NCI-H748 (cell line): ENCODE results near the gene THRA.
"Not testable (repeated sequence)": the region's sequence is repeated elsewhere in the genome, so short reads cannot be mapped to it uniquely, and the experiment has no call there.

Experiments
- DNase-seq: peaks from one replicate; lab custom pipeline; 2025; ENCODE audit not compliant: unreplicated experiment; lab: John Stamatoyannopoulos, UW

The THRA gene

GRCh38 chr17:40112191-40112711 is 49.5 kb downstream of the THRA start:
- no peak for DNase-seq

- DNase-seq = no peak
These were observed 49.9 kb downstream of the THRA start for GRCh38 chr17:40112718-40113109.

DNA sequence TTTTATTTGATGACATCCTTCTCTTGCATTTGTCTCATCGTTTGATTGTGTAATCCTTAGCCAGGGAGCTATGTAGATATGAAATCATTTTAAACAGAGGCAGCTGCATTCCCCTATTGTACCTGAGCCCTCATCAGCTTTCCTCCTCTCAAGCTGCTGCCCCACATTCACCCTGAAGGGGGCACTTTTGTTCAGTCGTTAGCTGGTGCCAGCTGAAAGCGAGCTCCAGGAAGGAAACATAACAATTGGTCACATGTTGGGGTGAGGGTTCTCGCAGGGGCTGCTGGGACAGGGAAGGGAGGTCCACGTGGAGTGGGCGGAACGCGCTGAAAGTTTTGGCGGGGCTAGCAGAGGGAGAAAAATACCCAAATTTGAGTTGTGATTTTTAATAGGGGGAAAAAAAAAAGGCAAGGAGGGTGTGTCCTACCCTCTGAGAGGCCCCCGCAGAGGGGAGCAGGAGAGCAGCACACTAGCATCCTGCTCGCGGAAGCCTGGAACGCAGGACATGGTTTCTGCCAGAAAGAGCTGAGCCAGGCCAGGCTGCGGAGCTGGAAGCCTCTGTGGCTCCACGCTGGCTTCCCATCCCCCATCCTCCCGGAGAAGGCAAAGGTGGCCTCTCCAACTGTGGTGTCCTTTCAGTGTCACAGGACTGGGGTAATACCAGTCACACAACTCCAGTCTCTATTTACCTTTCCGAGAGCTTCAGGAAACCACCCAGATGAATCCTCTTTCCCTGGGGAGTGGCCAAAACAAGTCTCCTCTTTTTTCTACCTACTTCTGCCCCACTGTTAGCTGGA is 50.5 kb downstream of the THRA start:
- DNase-seq = peak; percentile 94

DNA sequence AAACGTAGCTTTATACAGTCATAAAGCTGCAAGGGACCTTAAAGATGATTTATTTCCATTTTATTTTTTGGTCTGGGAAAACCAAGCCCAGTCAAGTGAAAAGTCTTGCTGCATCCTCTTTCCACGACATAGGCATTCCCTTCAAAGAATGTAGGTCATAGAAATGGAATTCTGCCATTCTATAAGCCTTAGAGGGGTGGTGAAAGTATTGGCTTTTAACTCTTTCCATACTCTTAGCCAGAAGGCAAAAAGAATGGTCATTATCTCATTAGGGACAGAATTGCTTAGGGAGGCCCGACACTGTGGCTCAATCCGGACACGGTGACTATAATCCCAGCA is 51.1 kb downstream of the THRA start:
- no peak for DNase-seq

DNA sequence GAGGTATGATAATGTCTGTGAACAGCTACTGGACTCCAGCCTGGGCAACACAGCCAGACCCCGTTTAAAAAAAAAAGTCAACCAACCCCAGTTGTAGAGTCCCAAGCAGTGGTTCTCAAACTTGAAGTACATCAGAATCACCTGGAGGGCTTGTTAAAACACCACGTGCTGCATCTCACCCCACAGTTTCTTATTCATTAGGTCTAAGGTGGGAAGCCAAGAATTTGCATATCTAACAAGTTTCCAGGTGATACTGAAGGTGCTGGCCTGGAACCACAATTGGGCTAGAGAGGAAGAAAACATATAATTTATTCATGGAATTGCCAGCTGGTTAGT is 52.3 kb downstream of the THRA start:
- no peak for DNase-seq

DNA sequence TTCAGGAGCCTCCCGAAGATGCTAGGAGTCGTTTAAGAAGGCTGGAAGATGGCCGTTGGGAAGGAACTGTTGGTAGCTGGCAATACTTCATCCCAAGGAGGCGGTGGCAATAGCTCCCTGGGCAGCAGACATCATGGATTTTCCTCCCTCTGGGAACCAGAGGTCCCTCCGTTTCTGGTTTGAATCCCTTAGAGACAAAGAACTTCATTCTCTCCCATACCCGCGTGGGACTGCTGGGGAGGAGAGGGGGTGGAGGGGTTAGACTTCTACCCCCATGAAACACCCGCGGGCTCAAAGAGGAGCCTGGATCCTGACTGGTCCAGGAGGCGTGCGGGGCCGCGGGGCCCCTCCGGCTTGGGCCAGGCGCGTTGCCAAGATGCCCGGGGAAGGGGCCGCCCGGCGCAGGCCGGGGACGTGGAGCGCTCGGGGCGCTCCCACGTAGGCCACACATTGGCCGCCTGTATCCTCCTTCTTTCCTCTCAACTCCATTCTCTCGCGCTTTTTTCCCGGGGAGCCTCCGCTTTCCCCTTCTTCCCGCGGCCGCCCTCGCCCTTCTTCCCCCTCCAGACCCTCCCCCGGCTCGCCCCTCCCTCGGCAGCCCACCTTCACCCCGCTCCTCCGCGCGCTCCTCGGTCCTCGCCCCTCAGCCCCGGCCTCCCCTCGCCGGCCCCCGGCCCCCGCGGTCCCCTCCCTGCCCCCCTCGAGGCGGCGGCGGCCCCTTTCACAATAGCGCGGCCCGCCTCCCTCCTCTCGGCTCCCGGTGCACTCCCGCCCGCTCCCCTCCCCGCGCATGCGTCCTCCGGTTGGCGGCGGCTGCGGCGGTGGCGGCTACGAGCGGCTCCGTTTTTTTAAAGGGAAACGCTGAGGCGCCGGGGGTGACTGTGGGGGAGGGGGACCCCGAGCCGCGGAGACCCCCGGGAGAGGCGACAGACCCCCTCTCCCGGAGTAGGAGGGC is 58.7 kb downstream of the THRA start, which contains the start of gene MSL1:
Gene MSL1 (plus strand): TSS at position 791 of the 955 bp plus-strand sequence. CDS start 642 bp downstream, outside the sequence.
- DNase-seq = peak; percentile 80

DNA sequence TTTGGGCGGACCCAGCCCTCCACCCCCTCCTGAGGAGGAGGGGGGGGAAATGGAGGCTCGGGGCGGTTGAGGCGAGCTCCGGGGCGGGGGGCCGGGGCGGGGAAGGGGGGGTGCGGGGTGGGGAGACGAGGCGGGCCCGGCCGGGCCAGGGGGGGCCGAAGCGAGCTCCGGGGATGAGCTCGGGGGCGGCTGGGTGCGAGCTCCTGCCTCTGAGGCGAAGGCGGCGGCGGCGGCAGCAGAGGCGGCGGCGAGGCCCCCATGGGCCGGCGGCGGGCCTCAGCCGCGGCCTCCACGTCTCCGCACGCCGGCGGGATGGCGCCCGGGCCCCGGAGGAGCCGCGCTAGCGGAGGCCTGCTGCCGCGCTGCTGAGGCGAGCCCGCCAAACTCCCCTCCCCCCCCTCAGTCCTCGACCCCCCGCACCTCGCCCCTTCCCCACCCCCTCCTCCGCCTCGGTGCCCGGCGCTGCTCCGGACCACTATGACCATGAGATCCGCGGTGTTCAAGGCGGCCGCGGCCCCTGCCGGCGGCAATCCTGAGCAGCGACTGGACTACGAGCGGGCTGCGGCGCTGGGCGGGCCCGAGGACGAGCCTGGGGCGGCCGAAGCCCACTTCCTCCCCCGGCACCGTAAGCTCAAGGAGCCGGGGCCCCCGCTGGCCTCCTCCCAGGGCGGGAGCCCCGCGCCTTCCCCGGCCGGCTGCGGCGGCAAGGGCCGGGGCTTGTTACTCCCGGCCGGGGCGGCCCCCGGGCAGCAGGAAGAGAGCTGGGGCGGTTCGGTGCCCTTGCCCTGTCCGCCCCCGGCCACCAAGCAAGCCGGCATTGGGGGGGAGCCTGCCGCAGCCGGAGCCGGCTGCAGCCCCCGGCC is 59.6 kb downstream of the THRA start:
- DNase-seq = peak; percentile 59

DNA sequence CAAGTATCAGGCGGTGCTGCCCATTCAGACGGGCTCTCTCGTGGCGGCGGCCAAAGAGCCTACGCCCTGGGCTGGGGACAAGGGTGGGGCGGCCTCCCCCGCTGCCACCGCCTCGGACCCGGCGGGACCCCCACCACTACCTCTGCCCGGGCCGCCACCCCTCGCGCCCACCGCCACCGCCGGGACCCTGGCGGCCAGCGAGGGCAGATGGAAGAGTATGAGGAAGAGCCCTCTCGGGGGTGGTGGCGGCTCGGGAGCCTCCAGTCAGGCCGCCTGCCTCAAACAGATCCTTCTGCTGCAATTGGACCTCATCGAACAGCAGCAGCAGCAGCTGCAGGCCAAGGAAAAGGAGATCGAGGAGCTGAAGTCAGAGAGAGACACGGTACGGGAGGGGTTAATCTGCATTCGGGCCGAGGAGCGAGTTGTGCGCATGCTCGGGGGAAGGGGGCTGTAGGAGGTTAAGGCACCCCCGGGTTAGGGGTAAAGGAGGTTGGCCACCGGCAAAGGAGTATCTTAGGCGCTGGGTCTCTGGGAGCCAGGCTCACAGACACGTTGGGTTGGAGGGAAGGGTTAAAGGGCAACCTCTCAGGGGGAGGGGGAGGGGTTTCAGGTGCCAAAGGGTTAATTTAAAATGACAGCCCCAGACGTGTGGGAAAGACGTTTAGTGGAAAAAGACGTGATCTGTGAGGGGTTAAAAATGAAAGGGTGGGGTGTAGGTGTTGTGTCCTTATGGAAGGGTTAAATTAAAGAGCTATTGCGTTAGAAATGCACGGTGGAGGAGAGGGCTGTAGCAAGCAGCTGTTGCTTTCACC is 60.4 kb downstream of the THRA start:
- peak; percentile 72 for DNase-seq

GRCh38 chr17:40123811-40124114 is 61.0 kb downstream of the THRA start:
- no peak for DNase-seq

- DNase-seq = peak; percentile 55
These were observed 61.7 kb downstream of the THRA start for GRCh38 chr17:40124279-40125141.

DNA sequence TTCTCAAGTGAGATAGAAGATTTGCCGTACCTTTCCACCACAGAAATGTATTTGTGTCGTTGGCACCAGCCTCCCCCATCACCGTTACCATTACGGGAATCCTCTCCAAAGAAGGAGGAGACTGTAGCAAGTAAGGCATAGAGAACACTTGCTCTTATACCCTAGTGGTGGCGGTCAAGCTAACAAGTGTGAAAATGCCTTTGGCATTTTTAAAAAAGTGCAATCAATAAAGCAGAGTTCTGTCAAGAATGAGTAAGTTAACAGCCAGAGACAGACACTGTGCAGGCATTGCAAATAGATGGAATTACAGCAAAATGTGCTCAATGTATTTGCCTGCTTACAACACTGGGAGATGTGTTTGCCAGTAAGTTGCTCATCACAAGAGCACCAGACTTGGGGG is 66.7 kb downstream of the THRA start:
- DNase-seq = no peak

DNA sequence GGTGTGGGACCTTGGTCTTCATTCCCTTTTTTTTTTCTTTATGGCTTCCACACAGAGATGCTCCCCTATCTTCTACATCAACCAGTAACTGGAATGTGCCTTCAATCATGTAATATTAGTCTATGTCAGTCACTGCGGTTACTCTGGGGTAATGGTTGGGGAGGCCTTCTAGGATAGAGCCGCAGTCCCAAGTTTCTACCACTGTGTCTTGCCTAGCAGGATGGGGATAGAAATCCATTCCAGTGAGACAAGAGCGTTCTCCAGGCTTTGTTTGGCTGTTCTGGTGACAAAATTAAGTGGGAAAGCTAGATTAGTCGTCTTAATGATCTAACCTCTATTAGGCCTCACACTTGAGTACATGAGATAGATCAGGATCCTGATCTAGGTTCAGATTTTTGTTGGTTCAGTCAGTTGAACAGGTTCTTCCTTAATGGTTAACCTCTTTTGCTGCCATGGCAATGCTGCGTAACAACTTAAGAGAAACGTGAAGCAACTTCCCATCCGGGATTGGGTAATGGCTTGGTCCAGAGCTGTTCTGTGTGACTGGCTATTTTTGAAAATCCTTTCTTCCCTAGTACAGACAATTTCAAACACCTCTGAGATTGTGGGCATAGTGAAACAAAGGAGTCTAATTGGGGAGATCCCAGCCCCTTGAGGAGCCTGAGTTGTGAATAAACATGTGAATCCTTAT is 67.7 kb downstream of the THRA start:
- DNase-seq = no peak

- no peak for DNase-seq
These were observed 71.4 kb downstream of the THRA start for GRCh38 chr17:40134184-40134583.

- DNase-seq = no peak
These were observed 73.1 kb downstream of the THRA start for GRCh38 chr17:40135817-40136216.

DNA sequence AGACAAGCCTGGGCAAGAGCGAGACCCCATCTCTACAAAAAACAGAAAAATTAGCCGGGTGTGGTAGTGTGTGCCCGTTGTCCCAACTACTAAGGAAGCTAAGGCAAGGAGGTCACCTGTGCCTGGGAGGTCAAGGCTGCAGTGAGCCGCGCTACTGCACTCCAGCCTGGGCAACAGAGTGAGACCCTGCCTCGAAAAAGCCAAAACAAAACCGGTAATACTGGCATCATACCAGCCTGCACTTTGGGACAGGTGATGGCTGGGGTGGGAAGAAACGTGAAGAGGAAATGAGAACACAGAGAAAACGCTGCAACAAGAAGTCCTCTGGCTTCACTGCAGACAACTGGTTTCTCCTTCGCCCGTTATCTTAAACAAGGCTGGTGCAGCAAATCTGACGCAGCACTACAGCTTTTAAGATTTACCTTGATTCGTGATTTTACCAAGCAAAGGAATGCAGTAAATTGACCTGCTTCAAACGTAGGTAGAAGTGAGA is 76.8 kb downstream of the THRA start:
- no peak for DNase-seq

DNA sequence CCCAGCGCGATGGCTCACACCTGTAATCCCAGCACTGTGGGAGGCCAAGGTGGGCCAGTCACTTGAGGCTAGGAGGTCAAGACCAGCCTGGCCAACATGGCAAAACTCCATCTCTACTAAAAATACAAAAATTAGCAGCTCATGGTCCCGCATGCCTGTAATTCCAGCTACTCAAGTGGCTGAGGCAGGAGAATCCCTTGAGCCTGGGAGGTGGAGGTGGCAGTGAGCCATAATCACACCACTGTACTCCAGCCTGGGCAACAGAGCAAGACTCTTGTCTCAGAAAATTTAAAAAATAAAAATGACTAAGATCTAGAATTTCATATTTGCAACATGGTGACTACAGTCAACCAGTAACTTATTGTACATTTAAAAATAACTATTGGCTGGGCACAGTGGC is 80.4 kb downstream of the THRA start:
- DNase-seq = not testable (repeated sequence)
